Stimulated activated CD8-positive, alpha-beta memory T cell treated with anti-CD3 and anti-CD28 coated beads, Interleukin-2, amount 100 ng/mL, for 48 hours (primary cell): ENCODE measurements around the gene CALHM5.

Experiments
- DNase-seq, 2 donors: peaks; one replicate each; pipeline ENCODE4 v3.0.0-alpha.2; 2020; ENCODE audit warnings: low read depth in 2 of 2

Gene CALHM5

GRCh38 chr6:116508527-116508926 is 2.9 kb upstream of the CALHM5 start:
- DNase-seq: no peak

- no peak for DNase-seq
Measured at GRCh38 chr6:116512111-116512559, 696 bp downstream of the CALHM5 start.

GRCh38 chr6:116512734-116513133 is 1.3 kb downstream of the CALHM5 start:
- no peak for DNase-seq

GRCh38 chr6:116513224-116513875 is 1.9 kb downstream of the CALHM5 start:
- DNase-seq: no peak

DNA sequence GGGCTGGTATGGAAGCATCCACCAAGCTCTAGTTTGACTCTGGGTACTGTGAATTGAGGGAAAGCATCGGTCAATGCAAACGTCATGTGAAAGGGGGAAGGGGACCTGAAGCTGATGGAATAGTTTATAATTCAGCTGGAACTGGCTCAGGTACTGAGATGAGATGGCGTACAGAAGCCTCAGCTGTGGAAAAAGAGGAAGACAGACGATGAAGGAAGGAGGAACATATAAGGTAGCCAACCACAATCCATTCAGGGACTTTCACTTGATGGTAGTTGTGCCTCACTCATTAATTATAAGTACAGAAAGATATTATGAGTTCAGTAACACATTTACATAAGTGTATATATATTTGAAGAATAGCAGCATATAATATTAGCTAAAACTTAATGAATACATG is 2.7 kb downstream of the CALHM5 start:
- DNase-seq: no peak

DNA sequence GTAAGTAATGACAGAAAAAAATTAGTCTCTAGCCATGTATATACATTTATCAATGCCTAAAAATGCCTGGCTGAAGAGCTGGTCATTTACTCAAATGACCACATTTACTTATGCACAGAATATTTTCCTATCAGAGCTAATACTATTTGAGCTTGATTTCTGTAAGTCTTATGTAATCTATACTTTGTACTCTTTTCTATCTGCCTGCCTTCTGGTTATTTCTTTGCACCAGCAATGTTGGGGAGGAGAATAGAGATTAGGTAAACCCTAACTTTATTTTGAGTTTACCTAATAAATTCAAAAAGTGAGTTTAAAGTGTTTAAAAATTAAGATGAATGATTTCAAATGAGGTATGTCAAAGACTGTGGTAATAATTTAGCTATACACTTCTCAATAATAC is 3.7 kb downstream of the CALHM5 start:
- DNase-seq: no peak

- DNase-seq: no peak
Measured at GRCh38 chr6:116518621-116519368, 7.4 kb downstream of the CALHM5 start.

GRCh38 chr6:116522896-116523295 is 11.5 kb downstream of the CALHM5 start:
- no peak for DNase-seq

DNA sequence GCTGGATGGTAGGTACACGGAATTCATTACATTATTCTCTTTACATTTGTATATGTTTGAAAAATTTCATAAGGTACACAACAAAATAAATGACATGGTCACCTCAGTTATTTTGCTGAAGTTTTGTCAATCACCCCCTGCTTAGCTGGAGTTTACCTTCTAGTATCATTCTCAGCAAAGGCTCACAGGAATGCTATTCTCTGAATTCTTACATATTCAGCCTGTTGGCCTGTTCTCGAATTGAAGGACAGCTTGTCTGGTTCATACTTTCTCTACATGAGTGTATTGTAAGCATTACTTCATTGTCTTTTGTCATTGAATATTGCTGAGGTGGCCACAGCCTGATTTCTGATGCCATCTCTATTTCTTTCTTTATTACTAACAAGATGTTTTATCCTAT is 12.8 kb downstream of the CALHM5 start:
- no peak for DNase-seq

DNA sequence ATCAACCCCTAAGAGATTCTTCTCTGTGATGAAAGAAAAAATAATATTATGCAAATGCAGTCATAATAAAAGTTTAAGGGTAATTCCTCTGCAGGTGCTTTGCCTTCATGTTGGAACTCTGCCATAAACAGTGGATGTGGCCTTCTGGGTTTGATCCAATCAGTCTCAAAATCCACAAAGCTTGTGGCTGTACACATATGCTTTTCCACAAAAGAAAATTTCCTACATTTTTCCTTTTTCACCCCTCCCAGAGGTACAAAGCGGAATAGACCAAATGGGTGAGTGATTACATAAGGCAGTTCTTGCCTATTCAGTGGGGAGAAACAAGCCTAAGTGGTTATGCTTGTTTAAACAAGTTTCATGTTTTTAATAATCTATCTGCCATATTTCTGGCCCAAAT is 16.7 kb downstream of the CALHM5 start:
- no peak for DNase-seq

DNA sequence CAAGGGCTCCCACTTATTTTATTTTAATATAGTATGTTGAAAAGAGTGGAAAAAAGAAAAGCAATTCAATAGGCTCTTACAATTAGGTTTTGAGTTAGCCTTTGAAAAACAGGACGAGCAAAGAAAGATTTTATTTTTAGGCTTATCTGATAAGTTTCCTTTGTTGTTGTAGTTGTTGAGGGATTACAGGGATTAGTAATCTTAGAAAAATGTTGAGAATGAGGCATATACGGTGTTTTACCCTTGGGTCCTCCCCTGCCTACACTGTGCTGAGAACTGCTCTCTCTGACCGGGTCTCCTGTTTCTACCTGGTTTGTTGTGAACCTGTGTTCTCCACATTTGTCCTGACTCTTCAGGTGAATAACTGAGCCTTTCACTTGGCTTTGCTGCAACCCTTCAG is 17.3 kb downstream of the CALHM5 start:
- DNase-seq: no peak

- no peak for DNase-seq
Measured at GRCh38 chr6:116529466-116530290, 18.2 kb downstream of the CALHM5 start.

DNA sequence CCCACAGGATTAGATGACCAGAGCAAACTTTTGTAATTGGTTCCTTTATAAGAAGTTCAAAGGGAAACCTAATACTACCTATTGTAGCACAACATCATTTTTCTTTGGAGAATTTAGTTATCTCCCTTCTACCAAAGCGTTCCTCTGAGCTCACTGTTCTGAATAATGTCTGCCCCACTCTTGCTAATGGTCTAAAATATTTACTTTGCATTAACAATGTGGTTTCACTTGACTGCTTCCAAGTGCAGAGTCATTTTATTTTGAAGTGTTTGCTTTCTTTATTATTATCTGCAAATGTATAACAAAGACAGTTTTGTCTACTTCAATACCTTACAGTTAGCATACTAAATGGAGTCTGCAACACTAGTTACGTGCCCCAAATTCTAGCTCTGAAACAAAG is 19.0 kb downstream of the CALHM5 start:
- DNase-seq: no peak

- DNase-seq: peak in 1 of 2 donors; percentile 25
Measured at GRCh38 chr6:116531675-116532570, 20.5 kb downstream of the CALHM5 start.

DNA sequence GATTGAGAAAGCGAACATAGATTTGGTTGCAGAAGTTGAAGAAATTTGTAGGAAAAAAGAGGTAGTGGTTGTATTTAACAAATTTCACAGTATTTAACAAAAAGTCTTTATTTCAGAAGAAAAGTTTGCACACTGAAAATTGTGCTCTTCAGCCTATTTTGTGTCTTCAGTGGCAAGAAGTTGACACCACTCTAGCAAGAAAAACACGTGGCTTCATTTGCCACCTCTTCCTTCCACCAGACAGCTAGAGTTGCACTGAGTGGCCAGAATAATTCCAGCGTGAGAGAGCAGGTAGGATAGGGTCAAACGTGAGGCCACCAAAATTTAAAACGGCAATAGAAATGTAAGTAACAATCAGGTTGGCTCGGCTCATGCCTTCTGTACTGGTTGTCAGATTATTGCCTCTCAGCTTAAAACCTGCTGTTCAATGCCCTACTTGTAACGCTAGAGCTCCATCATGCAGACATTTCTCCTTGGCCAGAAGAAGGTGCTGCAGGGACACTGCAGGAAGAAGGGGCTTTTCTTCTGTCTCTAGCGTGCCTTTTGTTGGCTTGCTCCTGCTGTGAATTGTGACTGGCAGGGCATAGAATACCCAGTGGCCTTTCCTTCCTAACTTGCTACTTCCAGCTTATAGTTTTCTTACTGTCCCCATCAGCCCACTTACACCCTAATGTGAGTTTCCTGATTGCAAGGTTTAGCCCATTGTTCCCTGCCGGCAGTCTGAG is 22.0 kb downstream of the CALHM5 start:
- DNase-seq: no peak

GRCh38 chr6:116535109-116535508 is 23.7 kb downstream of the CALHM5 start:
- no peak for DNase-seq

GRCh38 chr6:116536216-116536621 is 24.8 kb downstream of the CALHM5 start:
- no peak for DNase-seq

DNA sequence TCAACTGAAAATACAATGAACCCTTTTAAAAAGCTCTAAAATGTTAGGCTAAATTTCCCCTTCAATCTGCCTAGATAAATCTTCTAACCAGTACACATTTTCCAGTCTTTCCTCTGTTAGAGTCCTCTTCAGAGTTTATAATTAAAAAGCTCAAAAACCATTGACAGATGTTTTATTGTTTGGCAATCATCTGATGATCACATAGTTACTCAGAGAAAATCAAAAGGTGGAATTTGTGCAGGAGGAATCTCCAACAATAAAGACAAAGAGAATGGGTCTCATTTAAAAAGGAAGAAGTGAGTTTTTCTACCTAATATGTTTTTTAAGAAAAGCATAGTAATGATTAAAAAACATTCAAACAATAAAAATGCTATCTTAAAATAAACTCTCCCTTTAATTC is 31.0 kb downstream of the CALHM5 start:
- DNase-seq: no peak

- no peak for DNase-seq
Measured at GRCh38 chr6:116543149-116543548, 31.7 kb downstream of the CALHM5 start.

DNA sequence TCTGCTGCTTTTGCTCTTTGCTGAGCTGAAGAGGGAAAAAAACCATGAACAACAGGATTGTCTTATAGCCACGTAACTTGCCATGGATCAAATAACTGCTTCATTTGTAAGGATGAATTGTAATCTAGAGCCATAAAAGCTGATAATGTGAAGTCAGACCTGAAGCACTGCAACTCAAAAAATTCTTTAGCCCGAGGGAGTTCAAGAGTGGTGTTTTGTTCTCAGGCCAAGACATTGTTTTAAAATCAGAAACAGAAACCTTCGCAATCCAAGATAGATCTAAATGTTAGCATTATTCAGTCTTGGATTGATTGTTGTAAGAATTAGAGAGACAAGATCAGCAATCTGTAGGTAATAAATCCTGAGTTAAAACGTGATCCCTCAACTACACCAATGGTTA is 34.2 kb downstream of the CALHM5 start, which contains the start of gene TRAPPC3L:
Gene TRAPPC3L, minus strand, starts transcription at position 34 of the 400 bp plus-strand sequence. CDS start 170 bp downstream, outside the sequence.
- DNase-seq: no peak

DNA sequence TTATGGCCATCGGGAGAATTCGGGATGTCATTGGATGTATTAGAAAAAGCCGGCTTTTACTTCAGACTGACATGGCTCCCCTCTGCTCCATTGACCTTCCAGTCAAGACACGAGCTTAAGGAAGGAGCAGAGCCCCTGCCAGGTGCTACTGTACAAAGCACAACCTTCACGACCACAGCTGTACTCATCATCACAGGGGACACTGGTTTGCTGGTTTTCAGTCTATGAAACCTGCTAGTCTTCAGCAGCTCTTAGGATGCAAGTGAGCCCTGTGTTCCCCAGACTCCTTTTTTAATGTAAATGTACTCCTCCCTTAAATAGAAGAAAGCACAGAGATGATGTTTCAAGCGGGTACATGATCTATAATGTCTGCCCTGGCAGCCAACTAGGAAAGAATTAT is 35.9 kb downstream of the CALHM5 start:
- no peak for DNase-seq
